ENCODE data around the gene GPR45. TPM values are rescaled to one million over a fixed set of nuclear protein-coding genes. Genes with fewer than 3 reads are reported as not detected.

The GPR45 gene
- total and polyA plus RNA-seq, 10 of the 15 experiments (the other 5 are each of a cell fraction or from before 2014, with no cell fraction given) = not detected

- no peak overlapping the region for H2AFZ ChIP-seq (ENCODE audit: control insufficient read depth, low read depth, low read length)
- H3K4me3 ChIP-seq = no peak overlapping the region
- H3K9me3 ChIP-seq (replicated peaks; ENCODE audit: control insufficient read depth, insufficient read depth, low read length) = no peaks in the 10 kb centered on the region
- no peak for DNase-seq (ENCODE audit: low read depth, low spot score)
- H3K4me1 ChIP-seq (ENCODE audit: control insufficient read depth, insufficient read depth, low read length) = no peaks in the 10 kb centered on the region
- no peak for FAIRE-seq
- H3K27ac ChIP-seq (ENCODE audit: control insufficient read depth, insufficient read depth) = no peak overlapping the region
- no peak overlapping the region for H3K4me2 ChIP-seq (ENCODE audit: control insufficient read depth, insufficient read depth)
- peaks cover 0 to 1% of the 10 kb centered on the region in 2 experiments; a peak in 1 of 4 replicates for H3K27me3 ChIP-seq (replicated peaks in 1 of 2; ENCODE audit: control insufficient read depth in 2 of 2, insufficient read depth in 2 of 2, low read length in 1 of 2)
- TF ChIP-seq TCF3 (IDR thresholded peaks at IDR 0.05; ENCODE audit: borderline replicate concordance, insufficient read depth, low read depth, low read length) (no peak), ZBTB40 (IDR thresholded peaks at IDR 0.05; ENCODE audit: borderline replicate concordance) (peak; percentile 55)
- no peaks in the 10 kb centered on the region for H3K36me3 ChIP-seq (ENCODE audit: control insufficient read depth in 2 of 2, insufficient read depth in 2 of 2, low read length in 1 of 2)
- SMC1A ChIA-PET (ENCODE audit: uncharacterized antibody, unreplicated experiment) = interaction anchor here (0.8 to 2.4 kb wide), 4 partner anchors 20 to 127 kb away, joined by 3 to 34 read pairs (median 3); no protein-coding TSS in a partner anchor
- H3K9ac ChIP-seq (ENCODE audit: control insufficient read depth, insufficient read depth, low read length) = no peak overlapping the region
- 17% methylated on average over 5 of the region's 5 CpGs for WGBS (ENCODE audit: insufficient coverage, insufficient replicate concordance, low lambda C conversion rate, missing lambda C conversion rate)
- H3K79me2 ChIP-seq (ENCODE audit: control insufficient read depth, insufficient read depth, low read length) = no peaks in the 10 kb centered on the region
- ATAC-seq = no peak
- no peaks in the 10 kb centered on the region for H4K20me1 ChIP-seq (ENCODE audit: control insufficient read depth, insufficient read depth)
- POLR2A ChIA-PET = no interaction called here
- intact Hi-C loops (cut with micrococcal nuclease; ENCODE audit: unreplicated experiment) = no loop called here
- CTCF ChIA-PET = interaction anchor here (0.7 to 11.9 kb wide), 19 partner anchors 8 to 301 kb away, joined by 3 to 291 read pairs (median 3); no protein-coding TSS in a partner anchor
- RAD21 ChIA-PET (ENCODE audit: unreplicated experiment) = interaction anchor here (5.2 kb wide), 1 partner anchor 121 kb away, joined by 41 read pairs; no protein-coding TSS in a partner anchor
- BruUV-seq (replicated peaks) = no TSS peak
- in situ Hi-C loops (cut with MboI) = loop anchor here (5.0 kb wide), 1 partner anchor 124 kb away; no protein-coding TSS in a partner anchor
Observed at GRCh38 chr2:105236060-105236424, 5.5 kb upstream of the GPR45 start.

Measured in GM12878 (cell line).